Ramos (cell line): Measurements from ENCODE around the gene ATXN7L2.

ENCODE experiments used
- in situ Hi-C: fragments of 300-500 bp; cut with MboI; formaldehyde crosslinking; loops from one replicate; pipeline ENCODE4 v1.14.3; 2022; ENCODE audit warnings: low sequenced_read_pairs; ENCODE audit not compliant: unreplicated experiment

The ATXN7L2 gene

DNA sequence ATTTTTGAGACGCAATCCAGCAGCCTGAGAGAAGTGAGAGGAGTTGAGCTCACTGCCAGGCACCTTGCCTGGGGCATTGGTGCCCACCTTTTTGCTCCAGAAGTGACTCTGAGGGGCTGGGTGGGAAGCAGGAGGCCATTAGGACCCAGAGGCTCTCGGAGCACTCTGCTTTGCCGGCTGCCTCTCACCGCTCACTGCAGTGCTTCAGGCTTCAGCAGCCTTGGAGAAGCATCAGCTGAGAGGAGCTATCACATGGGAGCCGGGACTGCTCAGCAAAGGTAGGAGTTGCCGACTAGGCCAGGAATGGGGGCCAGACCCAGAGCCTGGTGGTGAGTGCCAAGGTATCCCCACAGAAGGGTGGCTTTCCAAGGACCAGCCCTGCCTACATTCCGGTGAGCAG lies 56.0 kb downstream of the ATXN7L2 start, which contains the start of gene GPR61:
GPR61 (plus strand) TSS at position 197 of the 400 bp plus-strand sequence. CDS start 3,151 bp downstream, outside the sequence.
- in situ Hi-C loops: loop anchor here (5.0 kb wide), 1 partner anchor 233 kb away; no protein-coding TSS in a partner anchor

DNA sequence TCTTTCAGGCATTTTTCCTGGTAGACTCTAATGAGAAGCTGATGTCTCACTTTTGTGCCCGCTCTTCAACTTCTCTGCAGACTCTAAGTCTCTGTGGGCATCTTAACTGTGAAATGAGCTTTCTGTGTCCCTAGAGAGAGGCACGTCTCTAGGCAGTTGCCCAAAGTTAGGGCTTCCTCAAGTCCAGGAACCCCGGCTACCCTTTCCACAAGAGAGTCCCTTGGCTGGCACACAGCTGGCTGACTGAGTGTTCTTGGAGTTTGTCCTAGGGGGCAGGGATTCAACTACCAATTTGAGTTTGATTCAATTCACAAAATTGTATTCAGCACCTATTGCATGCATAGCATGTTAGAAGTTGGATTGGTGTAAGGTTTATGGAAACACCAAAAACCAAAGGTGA lies 57.4 kb downstream of the ATXN7L2 start:
- in situ Hi-C loops: no loop called here
